AG04449 (cell line): ENCODE results near the gene TFB2M.

Experiments
- CTCF ChIA-PET: fragments of 350-600 bp; formaldehyde crosslinking; extraction: SDS; loops from one replicate; lab custom pipeline; 2021; ENCODE audit warnings: antibody characterized with exemption; lab: Yijun Ruan, JAX
- POLR2A ChIA-PET: fragments of 400-600, 350-600 bp; formaldehyde crosslinking; extraction: SDS; loops from one replicate; lab custom pipeline; 2020; ENCODE audit warnings: antibody characterized with exemption, inconsistent platforms; lab: Yijun Ruan, JAX
- DNase-seq: peaks from one replicate; pipeline ENCODE4 v3.0.0-alpha.2; 2010; ENCODE audit warnings: low read depth, low spot score
- H3K4me3 ChIP-seq: 2 replicates; pipeline ENCODE4 v1.5.1; 2011; ENCODE audit warnings: low read depth, mild to moderate bottlenecking, control low read depth, low read length
- TF ChIP-seq, protein P1 (sequence below): IDR thresholded peaks from one replicate; pipeline ENCODE4 v1.5.1; 2011; ENCODE audit warnings: mild to moderate bottlenecking, moderate library complexity, low read length, control low read depth, inconsistent platforms; ENCODE audit not compliant: insufficient read depth; ENCODE audit errors: missing control alignments

The TFB2M gene

DNA sequence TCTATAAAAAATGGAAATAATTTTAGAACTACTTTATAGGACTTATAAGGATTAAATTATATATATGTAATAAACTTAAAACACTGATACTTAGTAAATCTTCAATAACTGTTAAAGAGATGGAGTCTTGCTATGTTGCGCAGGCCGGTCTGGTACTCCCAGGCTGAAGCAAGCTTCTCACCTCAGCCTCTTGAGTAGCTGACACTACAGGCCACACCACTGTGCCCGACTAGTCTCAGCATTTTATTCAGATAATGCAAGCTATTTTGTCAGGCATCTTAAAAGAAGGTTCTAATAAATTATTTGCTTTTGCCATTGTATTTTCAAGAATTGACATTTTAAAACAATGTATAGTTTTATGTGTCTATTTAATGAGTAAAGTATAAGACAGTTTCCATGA, 21.0 kb upstream of the TFB2M start:
- TF ChIP-seq, protein P1, sequence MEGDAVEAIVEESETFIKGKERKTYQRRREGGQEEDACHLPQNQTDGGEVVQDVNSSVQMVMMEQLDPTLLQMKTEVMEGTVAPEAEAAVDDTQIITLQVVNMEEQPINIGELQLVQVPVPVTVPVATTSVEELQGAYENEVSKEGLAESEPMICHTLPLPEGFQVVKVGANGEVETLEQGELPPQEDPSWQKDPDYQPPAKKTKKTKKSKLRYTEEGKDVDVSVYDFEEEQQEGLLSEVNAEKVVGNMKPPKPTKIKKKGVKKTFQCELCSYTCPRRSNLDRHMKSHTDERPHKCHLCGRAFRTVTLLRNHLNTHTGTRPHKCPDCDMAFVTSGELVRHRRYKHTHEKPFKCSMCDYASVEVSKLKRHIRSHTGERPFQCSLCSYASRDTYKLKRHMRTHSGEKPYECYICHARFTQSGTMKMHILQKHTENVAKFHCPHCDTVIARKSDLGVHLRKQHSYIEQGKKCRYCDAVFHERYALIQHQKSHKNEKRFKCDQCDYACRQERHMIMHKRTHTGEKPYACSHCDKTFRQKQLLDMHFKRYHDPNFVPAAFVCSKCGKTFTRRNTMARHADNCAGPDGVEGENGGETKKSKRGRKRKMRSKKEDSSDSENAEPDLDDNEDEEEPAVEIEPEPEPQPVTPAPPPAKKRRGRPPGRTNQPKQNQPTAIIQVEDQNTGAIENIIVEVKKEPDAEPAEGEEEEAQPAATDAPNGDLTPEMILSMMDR = no peak
- no peak overlapping the region for H3K4me3 ChIP-seq
- CTCF ChIA-PET = interaction anchor here (1.7 kb wide), 1 partner anchor 22 kb away, joined by 5 read pairs; no protein-coding TSS in a partner anchor
- POLR2A ChIA-PET = no interaction called here
- DNase-seq = no peak

DNA sequence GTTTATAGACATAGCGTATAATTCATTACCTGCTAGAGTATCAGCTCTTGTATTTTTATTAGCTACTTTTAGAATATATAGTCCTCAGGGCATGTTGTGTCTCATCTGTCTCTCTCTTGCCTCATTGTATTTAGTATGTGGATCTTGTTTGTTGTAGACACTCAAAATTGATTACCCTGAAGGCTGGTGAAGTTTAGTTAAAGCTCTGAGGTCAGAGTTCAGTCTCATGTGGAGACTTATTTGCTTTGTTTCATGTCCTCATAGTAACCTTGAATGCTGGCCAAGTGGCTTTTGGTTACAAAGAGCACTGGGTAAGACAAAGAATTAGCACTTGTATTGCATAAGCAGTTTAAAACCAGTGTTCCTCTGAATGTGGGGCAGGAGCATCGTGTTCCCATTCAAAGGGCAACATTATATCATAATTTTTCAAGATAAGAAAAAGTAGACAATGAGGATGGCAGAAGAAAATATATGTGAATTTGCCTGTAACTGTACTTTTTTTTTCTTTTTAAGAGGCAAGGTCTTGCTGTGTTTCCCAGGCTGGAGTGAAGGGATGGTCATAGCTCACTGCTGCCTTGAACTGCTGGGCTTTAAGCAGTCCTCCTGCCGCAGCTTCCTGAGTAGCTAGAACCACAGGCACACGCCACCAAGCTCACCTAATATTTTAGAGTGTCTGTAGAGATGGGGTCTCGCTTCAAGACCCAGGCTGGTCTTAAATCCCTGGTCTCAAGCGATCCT, 17.6 kb upstream of the TFB2M start:
- no peak for DNase-seq
- H3K4me3 ChIP-seq = no peak overlapping the region
- CTCF ChIA-PET = interaction anchor here (1.2 kb wide), 1 partner anchor 10 kb away, joined by 5 read pairs; no protein-coding TSS in a partner anchor
- POLR2A ChIA-PET = no interaction called here
- TF ChIP-seq, protein P1 = no peak

GRCh38 chr1:246583056-246583440, 17.0 kb upstream of the TFB2M start:
- ChIA-PET CTCF (interaction anchor here (1.2 kb wide), 1 partner anchor 11 kb away, joined by 5 read pairs; no protein-coding TSS in a partner anchor), POLR2A (no interaction called here)
- no peak for DNase-seq
- no peak overlapping the region for H3K4me3 ChIP-seq
- TF ChIP-seq, protein P1 = no peak

- no peak for DNase-seq
- no peak overlapping the region for H3K4me3 ChIP-seq
- ChIA-PET POLR2A (no interaction called here), CTCF (interaction anchor here (1.2 kb wide), 1 partner anchor 11 kb away, joined by 5 read pairs; no protein-coding TSS in a partner anchor)
- TF ChIP-seq, protein P1 = no peak
Measured at GRCh38 chr1:246582301-246583055, 16.4 kb upstream of the TFB2M start.

DNA sequence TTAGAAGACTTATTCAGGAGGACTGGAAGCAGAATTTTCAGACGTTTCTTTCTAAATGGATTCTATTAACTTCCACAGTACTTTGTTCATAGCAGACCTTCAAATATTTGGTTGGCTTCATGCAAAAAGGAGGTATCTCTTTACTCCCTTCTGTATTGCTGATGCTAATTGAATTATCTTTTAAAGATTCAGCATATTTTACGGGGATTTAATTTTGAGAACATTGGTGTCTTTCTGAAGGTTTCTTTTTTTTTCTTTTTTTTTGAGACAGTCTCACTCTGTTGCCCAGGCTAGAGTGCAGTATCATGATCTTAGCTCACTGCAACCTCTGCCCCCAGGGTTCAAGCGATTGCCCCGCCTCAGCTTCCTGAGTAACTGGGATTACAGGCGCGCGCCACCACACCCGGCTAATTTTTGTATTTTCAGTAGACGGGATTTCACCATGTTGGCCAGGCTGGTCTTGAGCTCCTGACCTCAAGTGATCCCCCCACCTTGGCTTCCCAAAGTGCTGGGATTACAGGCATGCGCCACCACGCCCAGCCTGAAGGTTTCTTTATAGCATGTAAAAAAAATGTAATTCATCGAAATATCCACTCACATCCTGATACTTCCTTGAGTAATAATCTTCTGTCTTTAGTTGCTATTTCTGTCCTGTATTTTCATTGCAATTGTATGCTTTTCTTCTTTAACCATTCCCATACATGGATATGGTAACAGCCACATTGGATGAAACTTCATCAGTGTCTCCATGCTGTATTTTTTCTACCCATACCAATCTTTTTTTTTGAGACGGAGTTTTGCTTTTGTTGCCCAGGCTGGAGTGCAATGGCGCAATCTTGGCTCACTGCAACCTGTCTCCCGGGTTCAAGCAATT, 14.7 kb upstream of the TFB2M start:
- TF ChIP-seq, protein P1 = no peak
- DNase-seq = no peak
- no peak overlapping the region for H3K4me3 ChIP-seq
- ChIA-PET POLR2A (interaction anchor here (0.6 to 0.8 kb wide), 2 partner anchors 28 to 291 kb away, joined by 3 read pairs; no protein-coding TSS in a partner anchor), CTCF (interaction anchor here (0.7 kb wide), 1 partner anchor 91 kb away, joined by 3 read pairs; no protein-coding TSS in a partner anchor)
